Measurements from ENCODE around the gene ZNF766.

DNA sequence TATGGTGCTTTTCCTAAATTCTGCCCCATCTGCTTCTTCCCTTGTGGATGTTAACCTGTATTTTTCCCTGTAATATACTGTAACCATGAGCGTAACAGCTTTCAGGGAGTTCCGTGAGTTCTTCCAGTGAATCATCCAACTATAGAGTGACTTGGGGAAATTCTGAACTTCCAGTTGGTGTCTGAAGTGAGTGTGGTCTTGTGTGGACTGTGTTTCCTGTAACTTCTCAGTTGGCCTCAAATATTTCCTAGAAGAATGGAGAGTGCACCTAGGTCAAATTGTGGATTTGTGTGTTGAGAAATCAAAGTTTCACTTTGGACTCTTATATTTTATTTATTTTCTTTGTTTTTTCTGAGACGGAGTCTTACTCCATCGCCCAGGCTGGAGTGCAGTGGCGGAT, 11.0 kb upstream of the ZNF766 start:
- TF ChIP-seq CTCF (IDR thresholded peaks at IDR 0.05; ENCODE audit: low read depth, low read length, poor library complexity, severe bottlenecking) (no peak), EZH2phosphoT487 (IDR thresholded peaks at IDR 0.05; ENCODE audit: borderline replicate concordance, low read length) (no peak)
